ENCODE results near the gene KDM3A.

DNA sequence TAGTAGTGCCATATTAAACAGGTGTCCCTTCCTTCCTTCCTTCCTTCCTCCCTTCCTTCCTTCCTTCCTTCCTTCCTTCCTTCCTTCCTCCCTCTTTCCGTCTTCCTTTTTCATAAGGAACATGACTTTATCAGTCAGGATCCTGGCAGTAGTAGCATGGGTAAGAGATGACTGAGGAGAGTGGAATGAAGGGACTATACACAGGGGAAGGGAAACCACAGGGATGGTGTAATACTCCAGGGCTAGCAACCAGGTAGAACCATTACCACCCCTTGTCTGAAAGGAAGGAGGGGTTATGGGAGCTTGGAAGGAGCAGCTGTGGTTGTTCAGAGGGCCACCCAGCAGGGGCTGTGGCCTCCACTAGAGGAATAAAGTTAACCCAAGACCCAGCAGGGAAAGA is 23.2 kb upstream of the KDM3A start:
- TF ChIP-seq CTCF (IDR thresholded peaks at IDR 0.05 in 2 of 3, conservative IDR thresholded peaks at IDR 0.05 in 1 of 3; ENCODE audit: borderline replicate concordance in 1 of 3, insufficient read depth in 1 of 3, low read depth in 2 of 3, low read length in 2 of 3): no peak
- no peak for TF ChIP-seq ZNF274 (IDR thresholded peaks at IDR 0.05; ENCODE audit: low read depth, low read length)
- no peak for TF ChIP-seq EZH2 (IDR thresholded peaks at IDR 0.05)
